CD4-positive, alpha-beta memory T cell (primary cell): ENCODE data around the gene SIGLECL1. TPM values are rescaled to one million over a fixed set of nuclear protein-coding genes. Genes with fewer than 3 reads are reported as not detected.

ENCODE experiments used
- CTCF ChIA-PET: fragments of 350-600 bp; sonication (Branson Sonifier 250); formaldehyde crosslinking; loops from one replicate; lab custom pipeline; 2021; ENCODE audit warnings: inconsistent platforms; ENCODE audit not compliant: partially characterized antibody; lab: Charles Lee
- POLR2A ChIA-PET: fragments of 350-600 bp; sonication (Branson Sonifier 250); formaldehyde crosslinking; loops from one replicate; lab custom pipeline; 2021; ENCODE audit not compliant: partially characterized antibody; lab: Charles Lee
- DNase-seq, 5 donors: peaks; one replicate each; pipeline versions ENCODE4 v3.0.0 to v3.0.0-alpha.2; 2020 to 2022; ENCODE audit warnings: mixed read lengths in 1 of 5
- H3K27ac ChIP-seq: one replicate; pipeline ENCODE4 v1.7.0; 2013; ENCODE audit warnings: low read depth, low read length
- H3K27me3 ChIP-seq: 2 replicates; pipeline ENCODE4 v1.7.0; 2013; ENCODE audit warnings: mild to moderate bottlenecking, low read length, moderate library complexity; ENCODE audit not compliant: insufficient read depth
- H3K36me3 ChIP-seq: 2 replicates; pipeline ENCODE4 v1.7.0; 2013; ENCODE audit warnings: mild to moderate bottlenecking, low read length, moderate library complexity; ENCODE audit not compliant: insufficient read depth
- H3K4me1 ChIP-seq: 2 replicates; pipeline ENCODE4 v1.7.0; 2013; ENCODE audit warnings: mild to moderate bottlenecking, low read length, moderate library complexity; ENCODE audit not compliant: insufficient read depth
- H3K4me3 ChIP-seq, 2 donors: one replicate each; pipeline ENCODE4 v1.7.0; 2013; ENCODE audit warnings: low read length in 2 of 2, mild to moderate bottlenecking in 1 of 2
- H3K9me3 ChIP-seq, 2 donors: one replicate each; pipeline ENCODE4 v1.7.0; 2013; ENCODE audit warnings: low read length in 2 of 2, control low read depth in 1 of 2; ENCODE audit not compliant: control insufficient read depth in 1 of 2
- H3K27ac Mint-ChIP-seq, 7 donors: one replicate each; pipeline ENCODE4 v1.8.0; 2020 to 2021; ENCODE audit warnings: mixed read lengths in 7 of 7, mild to moderate bottlenecking in 6 of 7, inconsistent platforms in 3 of 7, moderate library complexity in 3 of 7
- H3K27me3 Mint-ChIP-seq, 2 donors: one replicate each; pipeline ENCODE4 v1.8.0; 2020 to 2021; ENCODE audit warnings: mixed read lengths in 2 of 2
- H3K36me3 Mint-ChIP-seq, 2 donors: one replicate each; pipeline ENCODE4 v1.8.0; 2020 to 2021; ENCODE audit warnings: mixed read lengths in 2 of 2, inconsistent platforms in 1 of 2, mild to moderate bottlenecking in 1 of 2
- H3K4me1 Mint-ChIP-seq, 4 donors: one replicate each; pipeline ENCODE4 v1.8.0; 2020 to 2021; ENCODE audit warnings: mixed read lengths in 4 of 4, mild to moderate bottlenecking in 1 of 4
- H3K4me3 Mint-ChIP-seq, 8 donors: one replicate each; pipeline ENCODE4 v1.8.0; 2020 to 2021; ENCODE audit warnings: mixed read lengths in 8 of 8, mild to moderate bottlenecking in 7 of 8, moderate library complexity in 6 of 8, inconsistent platforms in 3 of 8
- H3K9me3 Mint-ChIP-seq, 8 donors: one replicate each; pipeline ENCODE4 v1.8.0; 2020 to 2021; ENCODE audit warnings: mixed read lengths in 8 of 8, mild to moderate bottlenecking in 5 of 8, inconsistent platforms in 3 of 8, moderate library complexity in 1 of 8
- intact Hi-C: fragments of 100-400 bp; cut with micrococcal nuclease; formaldehyde crosslinking; loops from one replicate; pipeline ENCODE4 v1.15.1; 2023
- polyA plus RNA-seq, 2 donors: library from polyadenylated mRNA; unstranded; fragments of 300-500 nt; fragmentation: Illumina TruSeq; gene quantifications; one replicate each; pipeline ENCODE4 v1.2.3, GENCODE V29; 2021
- total RNA-seq, 2 experiments: library from RNA; stranded (reverse); gene quantifications; one replicate each; pipeline ENCODE4 v1.2.3, GENCODE V29; 2021

SIGLECL1 gene
- total and polyA plus RNA-seq, 4 experiments from 2014 or later: not detected

DNA sequence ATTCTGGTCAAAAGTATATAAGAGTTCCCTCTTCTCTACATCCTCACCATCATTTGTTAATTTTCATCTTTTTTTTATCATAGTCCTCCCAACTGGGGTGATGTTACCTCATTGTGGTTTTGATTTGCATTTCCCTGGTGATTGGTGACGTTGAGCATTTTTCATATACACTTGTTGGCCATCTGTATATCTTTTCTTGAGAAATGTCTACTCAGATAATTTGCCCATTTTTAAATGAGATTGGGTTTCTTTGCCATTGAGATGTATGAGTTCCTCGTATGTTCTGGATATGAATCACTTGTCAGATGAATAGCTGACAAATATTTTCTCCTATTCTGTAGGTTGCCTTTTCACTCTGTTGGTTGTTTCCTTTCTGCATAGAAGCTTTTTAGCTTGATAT lies 23.6 kb upstream of the SIGLECL1 start:
- Histone ChIP-seq H3K9me3 (no peaks in the 10 kb centered on the region), H3K4me3 (no peak overlapping the region), H3K27ac (no peak overlapping the region), H3K36me3 (no peaks in the 10 kb centered on the region), H3K4me1 (no peaks in the 10 kb centered on the region), H3K27me3 (peaks cover 4% of the 10 kb centered on the region)
- intact Hi-C loops: no loop called here
- H3K9me3 Mint-ChIP-seq: peaks cover 0 to 4% (median 1%) of the 10 kb centered on the region in 8 donors
- H3K36me3 Mint-ChIP-seq: no peaks in the 10 kb centered on the region
- peaks cover 22 to 32% of the 10 kb centered on the region in 2 donors for H3K27me3 Mint-ChIP-seq
- ChIA-PET POLR2A (no interaction called here), CTCF (no interaction called here)
- no peak for DNase-seq
- no peak overlapping the region for H3K4me3 Mint-ChIP-seq
- no peaks in the 10 kb centered on the region for H3K4me1 Mint-ChIP-seq
- no peak overlapping the region for H3K27ac Mint-ChIP-seq

DNA sequence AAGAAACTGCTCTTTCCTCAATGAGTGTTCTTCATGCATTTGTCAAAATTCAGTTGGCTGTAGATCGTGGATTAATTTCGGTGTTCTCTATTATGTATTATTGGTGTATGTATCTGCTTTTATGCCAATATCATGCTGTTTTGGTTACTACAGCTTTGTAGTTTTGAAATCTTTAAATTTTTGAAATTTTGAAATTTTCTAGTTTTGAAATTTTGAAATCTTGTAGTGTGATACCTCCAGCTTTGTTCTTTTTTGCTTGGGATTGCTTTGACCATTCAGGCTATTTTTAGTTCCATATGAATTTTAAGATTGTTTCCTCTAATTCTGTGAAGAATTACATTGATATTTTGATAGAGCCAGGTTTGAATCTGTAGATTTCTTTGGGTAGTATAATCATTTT lies 22.9 kb upstream of the SIGLECL1 start:
- peaks cover 23 to 36% of the 10 kb centered on the region in 2 donors for H3K27me3 Mint-ChIP-seq

DNA sequence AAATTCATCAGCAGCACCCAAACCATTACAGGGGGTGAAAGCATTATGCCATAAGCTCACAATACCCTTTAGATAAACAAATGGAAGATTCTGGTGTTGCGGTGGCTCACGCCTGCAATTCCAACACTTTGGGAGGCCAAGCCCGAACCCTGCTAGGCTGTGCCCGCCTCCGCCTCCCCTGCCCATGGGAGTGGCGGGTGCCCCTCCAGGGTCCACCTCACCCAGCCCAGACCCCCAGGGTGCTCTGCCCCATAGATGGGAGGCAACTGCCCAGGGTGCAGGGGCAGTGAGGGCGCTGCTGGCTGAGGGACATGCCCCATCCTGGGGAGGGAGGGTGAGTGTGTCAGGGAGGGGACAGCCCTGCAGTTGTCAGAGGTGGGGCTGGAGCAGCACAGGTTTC lies 10.0 kb upstream of the SIGLECL1 start:
- DNase-seq: no peak
- ChIA-PET POLR2A (no interaction called here), CTCF (interaction anchor here (0.8 kb wide), 1 partner anchor 8 kb away, joined by 3 read pairs; no protein-coding TSS in a partner anchor)
- H3K27ac ChIP-seq: no peak overlapping the region
- Mint-ChIP-seq H3K9me3 (peaks cover 0 to 4% (median 0%) of the 10 kb centered on the region in 8 donors), H3K27ac (no peak overlapping the region), H3K4me3 (no peak overlapping the region), H3K36me3 (no peaks in the 10 kb centered on the region), H3K27me3 (peaks cover 9 to 17% of the 10 kb centered on the region in 2 donors), H3K4me1 (peaks cover 0 to 5% (median 1%) of the 10 kb centered on the region in 4 donors)
- peaks cover 5% of the 10 kb centered on the region for H3K27me3 ChIP-seq
- no peak overlapping the region for H3K4me3 ChIP-seq
- intact Hi-C loops: no loop called here
- no peaks in the 10 kb centered on the region for H3K9me3 ChIP-seq
- H3K4me1 ChIP-seq: no peaks in the 10 kb centered on the region
- no peaks in the 10 kb centered on the region for H3K36me3 ChIP-seq

More for the DNA sequence above, 22.9 kb upstream of the SIGLECL1 start:
- no peak overlapping the region for H3K4me3 ChIP-seq
- peaks cover 4% of the 10 kb centered on the region for H3K27me3 ChIP-seq
- H3K27ac ChIP-seq: no peak overlapping the region
- intact Hi-C loops: no loop called here
- peaks cover 2 to 7% (median 4%) of the 10 kb centered on the region in 8 donors for H3K9me3 Mint-ChIP-seq
- no peaks in the 10 kb centered on the region for H3K4me1 ChIP-seq
- H3K4me3 Mint-ChIP-seq: no peak overlapping the region
- CTCF ChIA-PET: no interaction called here
- H3K36me3 ChIP-seq: no peaks in the 10 kb centered on the region
- H3K36me3 Mint-ChIP-seq: no peaks in the 10 kb centered on the region
- DNase-seq: no peak
- no peak overlapping the region for H3K27ac Mint-ChIP-seq
- POLR2A ChIA-PET: no interaction called here
- no peaks in the 10 kb centered on the region for H3K9me3 ChIP-seq
- H3K4me1 Mint-ChIP-seq: no peaks in the 10 kb centered on the region

DNA sequence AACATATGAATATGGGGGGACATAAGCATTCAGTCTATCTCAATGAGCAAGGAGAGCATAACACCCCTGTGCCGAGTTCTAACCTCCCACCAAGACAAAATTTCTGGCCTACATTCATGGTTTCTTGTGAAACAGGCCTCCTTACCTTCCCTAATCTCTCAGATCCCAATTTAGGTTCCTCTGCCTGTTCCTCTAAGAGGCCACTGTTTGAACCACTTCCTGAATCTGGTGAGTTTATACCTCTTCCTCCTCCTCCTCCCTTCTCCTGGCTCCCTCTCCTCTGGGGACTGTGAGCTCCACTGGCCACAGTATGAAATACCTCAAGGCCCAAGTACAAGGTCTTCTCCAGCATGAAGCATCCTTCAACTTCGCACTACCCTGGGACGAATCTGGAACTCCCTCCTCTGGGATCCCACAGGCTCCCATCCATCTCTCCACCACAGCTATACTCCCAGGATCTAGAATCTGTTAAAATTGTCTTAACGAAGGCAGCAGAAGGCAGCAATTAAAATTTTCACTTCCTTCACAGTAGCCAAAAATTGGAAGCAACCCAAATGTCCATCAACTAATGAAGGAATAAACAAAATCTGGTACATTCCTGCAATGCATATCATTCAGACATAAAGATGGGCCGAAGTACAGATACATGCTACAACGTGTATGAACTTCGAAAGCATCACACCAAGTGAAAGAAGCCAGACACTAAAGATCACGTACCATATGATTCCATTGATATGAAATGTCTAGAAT lies 7.8 kb upstream of the SIGLECL1 start:
- Histone ChIP-seq H3K4me3 (no peak overlapping the region), H3K27me3 (no peaks in the 10 kb centered on the region), H3K9me3 (no peaks in the 10 kb centered on the region), H3K4me1 (no peaks in the 10 kb centered on the region), H3K36me3 (no peaks in the 10 kb centered on the region), H3K27ac (no peak overlapping the region)
- Mint-ChIP-seq H3K4me3 (no peak overlapping the region), H3K9me3 (peaks cover 0 to 4% (median 0%) of the 10 kb centered on the region in 8 donors), H3K27ac (no peak overlapping the region), H3K27me3 (peaks cover 16 to 17% of the 10 kb centered on the region in 2 donors), H3K4me1 (peaks cover 0 to 5% (median 1%) of the 10 kb centered on the region in 4 donors), H3K36me3 (no peaks in the 10 kb centered on the region)
- intact Hi-C loops: no loop called here
- ChIA-PET CTCF (no interaction called here), POLR2A (no interaction called here)
- no peak for DNase-seq

DNA sequence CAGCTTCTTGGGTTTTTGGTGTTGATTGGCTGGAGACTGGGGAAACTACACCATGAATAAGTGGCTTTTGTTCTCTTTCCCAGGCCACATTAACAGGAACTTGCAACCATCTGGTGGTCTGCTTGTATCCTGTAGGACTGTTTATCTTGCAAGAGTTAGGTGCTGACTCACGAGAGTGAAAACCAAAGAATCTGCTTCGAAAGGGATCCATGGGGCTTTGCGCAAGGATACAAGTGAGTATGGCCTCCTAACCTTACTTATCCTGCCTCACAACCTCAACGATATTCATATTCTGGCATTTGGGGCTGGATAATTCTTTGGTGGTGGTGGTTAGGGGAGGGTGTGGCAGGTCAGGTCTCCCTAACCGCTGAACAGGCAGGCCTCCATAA lies 4.7 kb upstream of the SIGLECL1 start:
- no peaks in the 10 kb centered on the region for H3K4me1 ChIP-seq
- intact Hi-C loops: no loop called here

DNA sequence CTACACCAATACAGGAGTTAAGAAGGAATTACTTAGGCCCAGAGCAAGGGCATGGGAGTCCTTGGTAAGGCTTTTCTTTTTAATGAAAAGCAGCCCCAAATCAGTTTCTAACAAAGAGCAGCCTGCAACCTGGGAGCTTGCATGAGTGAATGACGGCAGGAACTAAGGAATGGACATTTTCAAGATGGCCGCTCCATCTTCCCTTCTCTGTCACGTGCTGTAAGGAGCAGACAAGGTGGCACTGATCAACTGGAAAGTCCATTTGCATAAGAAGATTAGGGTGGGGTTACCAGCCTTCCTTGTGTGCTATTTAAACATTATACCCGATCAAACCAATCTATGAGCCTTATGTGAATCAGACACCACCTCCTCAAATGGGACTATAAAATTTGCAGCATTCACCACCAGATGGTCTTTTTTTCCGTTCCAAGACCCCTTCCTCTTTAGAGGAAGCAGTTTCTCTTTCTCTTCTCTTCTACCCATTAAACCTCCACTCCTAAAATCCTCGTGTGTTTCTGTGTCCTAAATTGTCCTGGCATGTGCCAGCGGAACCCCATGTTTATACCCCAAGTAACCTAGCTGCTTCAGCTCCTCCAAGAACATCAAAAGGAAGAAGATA lies 2.8 kb upstream of the SIGLECL1 start:
- intact Hi-C loops: no loop called here

More for the DNA sequence above, 4.7 kb upstream of the SIGLECL1 start:
- peaks cover 0 to 5% (median 1%) of the 10 kb centered on the region in 4 donors for H3K4me1 Mint-ChIP-seq
- peaks cover 0 to 4% (median 0%) of the 10 kb centered on the region in 8 donors for H3K9me3 Mint-ChIP-seq
- Histone ChIP-seq H3K27me3 (no peaks in the 10 kb centered on the region), H3K27ac (no peak overlapping the region), H3K36me3 (no peaks in the 10 kb centered on the region), H3K9me3 (no peaks in the 10 kb centered on the region), H3K4me3 (no peak overlapping the region)
- DNase-seq: no peak
- H3K27me3 Mint-ChIP-seq: peaks cover 12 to 19% of the 10 kb centered on the region in 2 donors
- ChIA-PET CTCF (interaction anchor here (2.7 kb wide), 1 partner anchor 13 kb away, joined by 11 read pairs; no protein-coding TSS in a partner anchor), POLR2A (interaction anchor here (1.1 kb wide), 1 partner anchor 11 kb away, joined by 4 read pairs; no protein-coding TSS in a partner anchor)
- H3K36me3 Mint-ChIP-seq: no peaks in the 10 kb centered on the region
- no peak overlapping the region for H3K27ac Mint-ChIP-seq
- no peak overlapping the region for H3K4me3 Mint-ChIP-seq

DNA sequence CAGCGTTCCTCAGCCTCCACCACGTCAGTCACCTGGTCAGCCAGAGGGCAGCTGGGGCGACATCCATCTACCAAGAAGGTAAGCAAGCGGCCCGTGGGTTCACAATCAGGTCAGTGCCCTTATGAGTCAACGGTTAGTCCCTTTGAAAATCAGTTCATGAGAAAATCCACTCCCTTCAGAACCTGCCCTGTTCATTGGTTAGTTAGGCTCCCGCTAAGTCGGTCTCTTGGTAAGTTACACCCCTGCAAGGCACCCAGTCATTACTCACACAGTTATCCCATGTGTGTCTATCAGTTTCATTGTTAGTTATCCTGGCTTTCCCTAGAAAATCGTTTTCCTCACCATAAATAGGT lies 564 bp downstream of the SIGLECL1 start:
- no peaks in the 10 kb centered on the region for H3K27me3 ChIP-seq
- Mint-ChIP-seq H3K27me3 (peaks cover 0 to 16% of the 10 kb centered on the region in 2 donors), H3K4me3 (no peak overlapping the region), H3K27ac (no peak overlapping the region), H3K9me3 (no peaks in the 10 kb centered on the region), H3K4me1 (peaks cover 0 to 12% (median 4%) of the 10 kb centered on the region in 4 donors), H3K36me3 (no peaks in the 10 kb centered on the region)
- H3K27ac ChIP-seq: no peak overlapping the region
- ChIA-PET CTCF (no interaction called here), POLR2A (no interaction called here)
- no peaks in the 10 kb centered on the region for H3K36me3 ChIP-seq
- H3K4me3 ChIP-seq: no peak overlapping the region
- no peaks in the 10 kb centered on the region for H3K4me1 ChIP-seq
- no peaks in the 10 kb centered on the region for H3K9me3 ChIP-seq
- intact Hi-C loops: no loop called here
- no peak for DNase-seq

More for the DNA sequence above, 2.8 kb upstream of the SIGLECL1 start:
- peaks cover 0 to 7% (median 1%) of the 10 kb centered on the region in 4 donors for H3K4me1 Mint-ChIP-seq
- H3K9me3 Mint-ChIP-seq: peaks cover 0 to 3% (median 0%) of the 10 kb centered on the region in 8 donors
- Histone ChIP-seq H3K36me3 (no peaks in the 10 kb centered on the region), H3K27ac (no peak overlapping the region), H3K27me3 (no peaks in the 10 kb centered on the region), H3K9me3 (no peaks in the 10 kb centered on the region), H3K4me1 (no peaks in the 10 kb centered on the region), H3K4me3 (no peak overlapping the region)
- no peak for DNase-seq
- ChIA-PET POLR2A (no interaction called here), CTCF (interaction anchor here (1.3 kb wide), 1 partner anchor 12 kb away, joined by 3 read pairs; no protein-coding TSS in a partner anchor)
- H3K36me3 Mint-ChIP-seq: no peaks in the 10 kb centered on the region
- H3K4me3 Mint-ChIP-seq: no peak overlapping the region
- H3K27ac Mint-ChIP-seq: no peak overlapping the region
- peaks cover 7 to 23% of the 10 kb centered on the region in 2 donors for H3K27me3 Mint-ChIP-seq
